Thyroid gland (tissue), 4 donors: Measurements from ENCODE around the gene BTN1A1. TPM values are rescaled to one million over a fixed set of nuclear protein-coding genes. Genes with fewer than 3 reads are reported as not detected.

ENCODE experiments used
- DNase-seq, 2 donors: peaks; one replicate each; pipeline ENCODE4 v3.0.0-alpha.2; 2019
- H3K27ac ChIP-seq, 3 donors: fragments of 200-600 bp; sonication (generic); 1 replicate in 2 of 3; 2 replicates in 1 of 3; pipeline ENCODE4 v1.5.1; 2016 to 2019; ENCODE audit warnings: mild to moderate bottlenecking in 1 of 3, moderate library complexity in 1 of 3
- H3K27me3 ChIP-seq: fragments of 200-600 bp; sonication (generic); one replicate; pipeline ENCODE4 v1.5.1; 2019
- H3K36me3 ChIP-seq, 2 donors: fragments of 200-600 bp; sonication (generic); one replicate each; pipeline ENCODE4 v1.5.1; 2016 to 2019
- H3K4me1 ChIP-seq, 2 donors: fragments of 200-600 bp; sonication (generic); one replicate each; pipeline ENCODE4 v1.5.1; 2017 to 2019
- H3K4me3 ChIP-seq, 3 donors: fragments of 200-600 bp; sonication (generic); replicated peaks in 1 of 3; 1 replicate in 2 of 3; 2 replicates in 1 of 3; pipeline ENCODE4 v1.5.1; 2016; ENCODE audit warnings: mild to moderate bottlenecking in 1 of 3
- H3K9me3 ChIP-seq: fragments of 200-600 bp; sonication (generic); one replicate; pipeline ENCODE4 v1.5.1; 2017
- CTCF ChIP-seq, 6 experiments: fragments of 200-600 bp in 3 of 6; fragments of 450-650 bp in 3 of 6; sonication (generic) in 3 of 6; IDR thresholded peaks; one replicate each; pipeline ENCODE4 v1.5.1; 2016 to 2019; ENCODE audit warnings: antibody characterized with exemption in 6 of 6, mild to moderate bottlenecking in 2 of 6, inconsistent platforms in 1 of 6, moderate library complexity in 1 of 6
- POLR2A ChIP-seq, 2 donors: fragments of 450-650 bp; IDR thresholded peaks; one replicate each; pipeline ENCODE4 v1.6.1; 2017; ENCODE audit warnings: antibody characterized with exemption in 2 of 2, mild to moderate bottlenecking in 2 of 2, moderate library complexity in 1 of 2
- WGBS, 2 donors: methylation state at CpG; one replicate each; pipeline ENCODE4 v1.1.5; 2017; 5-methylcytosine and 5-hydroxymethylcytosine counted together
- intact Hi-C: fragments of 100-400 bp; cut with DNase I; formaldehyde crosslinking; loops from one replicate; pipeline ENCODE4 v1.15.1; 2023
- total RNA-seq, 4 donors: library from RNA; depleted of rRNA; stranded (reverse); fragments of >200 nt; gene quantifications; one replicate each; pipeline ENCODE4 v1.2.3, GENCODE V29; 2016

BTN1A1 gene
- total RNA-seq, 4 donors from 2014 or later, result not detected

GRCh38 chr6:26465776-26466175 is 34.3 kb upstream of the BTN1A1 start:
- TF ChIP-seq POLR2A (IDR thresholded peaks at IDR 0.05) (no peak), CTCF (IDR thresholded peaks at IDR 0.05) (no peak)
- intact Hi-C loops, result no loop called here
- Histone ChIP-seq H3K27me3 (no peaks in the 10 kb centered on the region), H3K36me3 (peaks cover 53 to 61% of the 10 kb centered on the region in 2 donors), H3K27ac (no peak overlapping the region), H3K4me1 (peaks cover 4 to 8% of the 10 kb centered on the region in 2 donors), H3K9me3 (no peaks in the 10 kb centered on the region), H3K4me3 (no peak overlapping the region)
- DNase-seq, result no peak
- 96 to 99% methylated on average over 3 of the region's 3 CpGs for WGBS, 2 donors

- no peak overlapping the region for H3K4me3 ChIP-seq
- H3K27me3 ChIP-seq, result no peaks in the 10 kb centered on the region
- no peak for DNase-seq
- intact Hi-C loops, result no loop called here
- H3K27ac ChIP-seq, result no peak overlapping the region
- 94 to 100% methylated on average over 2 of the region's 2 CpGs for WGBS, 2 donors
- H3K9me3 ChIP-seq, result no peaks in the 10 kb centered on the region
- no peaks in the 10 kb centered on the region for H3K4me1 ChIP-seq
- H3K36me3 ChIP-seq, result peaks cover 44 to 52% of the 10 kb centered on the region in 2 donors
- TF ChIP-seq CTCF (IDR thresholded peaks at IDR 0.05) (no peak), POLR2A (IDR thresholded peaks at IDR 0.05) (no peak)
Observed at GRCh38 chr6:26468829-26469228, 31.3 kb upstream of the BTN1A1 start.

GRCh38 chr6:26470643-26471042 is 29.5 kb upstream of the BTN1A1 start:
- Histone ChIP-seq H3K27me3 (no peaks in the 10 kb centered on the region), H3K27ac (no peak overlapping the region), H3K36me3 (peaks cover 28 to 34% of the 10 kb centered on the region in 2 donors), H3K4me1 (no peaks in the 10 kb centered on the region), H3K4me3 (no peak overlapping the region), H3K9me3 (no peaks in the 10 kb centered on the region)
- TF ChIP-seq CTCF (IDR thresholded peaks at IDR 0.05) (no peak), POLR2A (IDR thresholded peaks at IDR 0.05) (no peak)
- DNase-seq, result no peak
- intact Hi-C loops, result no loop called here
- WGBS, 2 donors, result 83 to 91% methylated on average over 4 of the region's 4 CpGs

GRCh38 chr6:26471970-26472369 is 28.1 kb upstream of the BTN1A1 start:
- H3K9me3 ChIP-seq, result no peaks in the 10 kb centered on the region
- H3K4me1 ChIP-seq, result no peaks in the 10 kb centered on the region
- no peaks in the 10 kb centered on the region for H3K27me3 ChIP-seq
- DNase-seq, result no peak
- TF ChIP-seq POLR2A (IDR thresholded peaks at IDR 0.05) (no peak), CTCF (IDR thresholded peaks at IDR 0.05) (no peak)
- H3K27ac ChIP-seq, result no peak overlapping the region
- peaks cover 16 to 20% of the 10 kb centered on the region in 2 donors for H3K36me3 ChIP-seq
- no peak overlapping the region for H3K4me3 ChIP-seq
- intact Hi-C loops, result no loop called here

GRCh38 chr6:26472549-26473290 is 27.4 kb upstream of the BTN1A1 start:
- Histone ChIP-seq H3K27ac (peak overlapping the region in 1 of 3 donors; percentile 92), H3K4me3 (no peak overlapping the region), H3K27me3 (no peaks in the 10 kb centered on the region), H3K36me3 (peaks cover 9 to 14% of the 10 kb centered on the region in 2 donors), H3K9me3 (no peaks in the 10 kb centered on the region), H3K4me1 (no peaks in the 10 kb centered on the region)
- WGBS, 2 donors, result 94 to 98% methylated on average over 4 of the region's 4 CpGs
- intact Hi-C loops, result no loop called here
- TF ChIP-seq CTCF (IDR thresholded peaks at IDR 0.05) (no peak), POLR2A (IDR thresholded peaks at IDR 0.05) (no peak)
- no peak for DNase-seq
